Sigmoid colon (tissue), 7 donors: ENCODE data around the gene LMOD2. TPM values are rescaled to one million over a fixed set of nuclear protein-coding genes. Genes with fewer than 3 reads are reported as not detected.
"Not testable (repeated sequence)": the region's sequence is repeated elsewhere in the genome, so short reads cannot be mapped to it uniquely, and the experiment has no call there.

Experiments used
- DNase-seq: peaks from one replicate; pipeline ENCODE4 v3.0.0-alpha.2; 2019
- H3K27ac ChIP-seq, 4 donors: fragments of 200-600 bp; sonication (generic); one replicate each; pipeline ENCODE4 v1.5.1; 2016 to 2019; ENCODE audit warnings: mild to moderate bottlenecking in 1 of 4
- H3K27me3 ChIP-seq, 3 donors: fragments of 200-600 bp; sonication (generic); one replicate each; pipeline ENCODE4 v1.5.1; 2019; ENCODE audit warnings: mild to moderate bottlenecking in 1 of 3
- H3K36me3 ChIP-seq, 4 donors: fragments of 200-600 bp; sonication (generic); one replicate each; pipeline ENCODE4 v1.5.1; 2016 to 2019
- H3K4me1 ChIP-seq, 4 donors: fragments of 200-600 bp; sonication (generic); one replicate each; pipeline ENCODE4 v1.5.1; 2017 to 2019
- H3K4me3 ChIP-seq, 4 donors: fragments of 200-600 bp; sonication (generic); one replicate each; pipeline ENCODE4 v1.5.1; 2017 to 2019; ENCODE audit warnings: mild to moderate bottlenecking in 2 of 4, moderate library complexity in 1 of 4
- H3K9me3 ChIP-seq, 4 donors: fragments of 200-600 bp in 3 of 4; sonication (generic) in 3 of 4; one replicate each; pipeline versions ENCODE4 v1.5.1 to v1.6.1; 2013 to 2019
- EP300 ChIP-seq, 4 donors: sonication (generic); formaldehyde crosslinking; IDR thresholded peaks; one replicate each; pipeline ENCODE4 v1.6.1; 2017; ENCODE audit warnings: antibody characterized with exemption in 4 of 4
- POLR2A ChIP-seq, 2 donors: fragments of 450-650 bp; IDR thresholded peaks; one replicate each; pipeline ENCODE4 v1.6.1; 2016; ENCODE audit warnings: antibody characterized with exemption in 2 of 2, mild to moderate bottlenecking in 2 of 2, moderate library complexity in 2 of 2
- POLR2AphosphoS5 ChIP-seq, 4 donors: sonication (generic); formaldehyde crosslinking; IDR thresholded peaks; one replicate each; pipeline ENCODE4 v1.6.1; 2017; ENCODE audit warnings: antibody characterized with exemption in 4 of 4
- WGBS, 2 donors: extraction: QIAGEN DNeasy Blood & Tissue Kit; methylation state at CpG; one replicate each; pipeline ENCODE4 v1.1.7; 2013; 5-methylcytosine and 5-hydroxymethylcytosine counted together
- intact Hi-C: fragments of 100-400 bp; cut with DNase I; formaldehyde crosslinking; loops from one replicate; pipeline ENCODE4 v1.15.1; 2023
- polyA plus RNA-seq, 3 donors: library from polyadenylated mRNA; stranded (reverse); fragments of 200-250 nt; gene quantifications; one replicate each; pipeline ENCODE4 v1.2.3, GENCODE V29; 2013
- total RNA-seq, 4 donors: library from RNA; depleted of rRNA; stranded (reverse); fragments of >200 nt; gene quantifications; one replicate each; pipeline ENCODE4 v1.1.0, GENCODE V29; 2016
- TF ChIP-seq, protein P1 (sequence below), 4 experiments: fragments of 450-650 bp in 3 of 4; fragments of 200-600 bp in 1 of 4; IDR thresholded peaks; one replicate each; pipeline ENCODE4 v1.5.1; 2016 to 2019; ENCODE audit warnings: antibody characterized with exemption in 4 of 4, mild to moderate bottlenecking in 3 of 4, moderate library complexity in 2 of 4
- donor health status: healthy with polysubstance abuse.
- donor health status: Bipolar disorder and iron deficiency.
- donor health status: healthy.

LMOD2 gene
- total and polyA plus RNA-seq, 7 donors, result 0.03 to 0.46 TPM; not detected in 5

DNA sequence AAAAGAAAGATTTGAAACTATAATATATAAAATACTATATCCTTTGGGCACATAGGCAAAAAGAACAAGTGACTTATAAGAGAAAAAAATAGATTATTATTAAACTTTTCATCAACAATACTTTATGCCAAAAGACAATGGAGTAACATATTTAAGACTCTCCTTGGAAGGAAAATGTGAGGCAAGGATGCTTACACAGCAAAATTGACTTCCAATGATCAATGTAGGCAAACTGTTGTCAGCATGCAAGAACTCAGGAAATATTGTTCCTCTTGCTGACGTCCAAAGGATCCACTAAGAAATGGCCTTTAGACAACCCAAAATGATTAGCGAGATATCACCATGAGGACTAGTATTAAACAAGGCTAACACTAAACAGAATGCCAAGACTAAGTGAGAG, 22.9 kb upstream of the LMOD2 start:
- Histone ChIP-seq H3K9me3 (no peaks in the 10 kb centered on the region), H3K27ac (no peak overlapping the region), H3K4me3 (no peak overlapping the region), H3K4me1 (no peaks in the 10 kb centered on the region), H3K27me3 (no peaks in the 10 kb centered on the region), H3K36me3 (no peaks in the 10 kb centered on the region)
- WGBS, 2 donors, result 77 to 86% methylated on average over 2 of the region's 2 CpGs
- no peak for TF ChIP-seq EP300 (IDR thresholded peaks at IDR 0.05)
- no peak for TF ChIP-seq POLR2AphosphoS5 (IDR thresholded peaks at IDR 0.05)
- TF ChIP-seq, protein P1, sequence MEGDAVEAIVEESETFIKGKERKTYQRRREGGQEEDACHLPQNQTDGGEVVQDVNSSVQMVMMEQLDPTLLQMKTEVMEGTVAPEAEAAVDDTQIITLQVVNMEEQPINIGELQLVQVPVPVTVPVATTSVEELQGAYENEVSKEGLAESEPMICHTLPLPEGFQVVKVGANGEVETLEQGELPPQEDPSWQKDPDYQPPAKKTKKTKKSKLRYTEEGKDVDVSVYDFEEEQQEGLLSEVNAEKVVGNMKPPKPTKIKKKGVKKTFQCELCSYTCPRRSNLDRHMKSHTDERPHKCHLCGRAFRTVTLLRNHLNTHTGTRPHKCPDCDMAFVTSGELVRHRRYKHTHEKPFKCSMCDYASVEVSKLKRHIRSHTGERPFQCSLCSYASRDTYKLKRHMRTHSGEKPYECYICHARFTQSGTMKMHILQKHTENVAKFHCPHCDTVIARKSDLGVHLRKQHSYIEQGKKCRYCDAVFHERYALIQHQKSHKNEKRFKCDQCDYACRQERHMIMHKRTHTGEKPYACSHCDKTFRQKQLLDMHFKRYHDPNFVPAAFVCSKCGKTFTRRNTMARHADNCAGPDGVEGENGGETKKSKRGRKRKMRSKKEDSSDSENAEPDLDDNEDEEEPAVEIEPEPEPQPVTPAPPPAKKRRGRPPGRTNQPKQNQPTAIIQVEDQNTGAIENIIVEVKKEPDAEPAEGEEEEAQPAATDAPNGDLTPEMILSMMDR (IDR thresholded peaks at IDR 0.05), result no peak
- no peak for DNase-seq
- intact Hi-C loops, result no loop called here

GRCh38 chr7:123633553-123633952, 22.1 kb upstream of the LMOD2 start:
- TF ChIP-seq EP300 (IDR thresholded peaks at IDR 0.05), result no peak
- Histone ChIP-seq H3K36me3 (no peaks in the 10 kb centered on the region), H3K4me1 (no peaks in the 10 kb centered on the region), H3K9me3 (no peaks in the 10 kb centered on the region), H3K4me3 (no peak overlapping the region), H3K27me3 (no peaks in the 10 kb centered on the region), H3K27ac (no peak overlapping the region)
- WGBS, 2 donors, result 82 to 86% methylated on average over 7 of the region's 7 CpGs
- intact Hi-C loops, result no loop called here
- no peak for DNase-seq

- WGBS, 2 donors, result 81 to 88% methylated on average over 2 of the region's 2 CpGs
- H3K27me3 ChIP-seq, DNase-seq, H3K36me3 ChIP-seq, H3K4me1 ChIP-seq, H3K27ac ChIP-seq, H3K4me3 ChIP-seq, intact Hi-C loops, H3K9me3 ChIP-seq: not testable (repeated sequence)
Measured at GRCh38 chr7:123634011-123634573, 21.6 kb upstream of the LMOD2 start.

GRCh38 chr7:123635551-123636359, 19.9 kb upstream of the LMOD2 start:
- TF ChIP-seq EP300 (IDR thresholded peaks at IDR 0.05) (no peak), POLR2AphosphoS5 (IDR thresholded peaks at IDR 0.05) (no peak), POLR2A (IDR thresholded peaks at IDR 0.05) (no peak)
- TF ChIP-seq, protein P1 (IDR thresholded peaks at IDR 0.05), result no peak
- no peak overlapping the region for H3K4me3 ChIP-seq
- no peak overlapping the region for H3K27ac ChIP-seq
- DNase-seq, result no peak
- no peaks in the 10 kb centered on the region for H3K27me3 ChIP-seq
- WGBS, 2 donors, result 38 to 56% methylated on average over 4 of the region's 4 CpGs
- no peaks in the 10 kb centered on the region for H3K4me1 ChIP-seq
- H3K9me3 ChIP-seq, result no peaks in the 10 kb centered on the region
- intact Hi-C loops, result loop anchor here (5.0 kb wide), 1 partner anchor 232 kb away; no protein-coding TSS in a partner anchor
- H3K36me3 ChIP-seq, result no peaks in the 10 kb centered on the region

DNA sequence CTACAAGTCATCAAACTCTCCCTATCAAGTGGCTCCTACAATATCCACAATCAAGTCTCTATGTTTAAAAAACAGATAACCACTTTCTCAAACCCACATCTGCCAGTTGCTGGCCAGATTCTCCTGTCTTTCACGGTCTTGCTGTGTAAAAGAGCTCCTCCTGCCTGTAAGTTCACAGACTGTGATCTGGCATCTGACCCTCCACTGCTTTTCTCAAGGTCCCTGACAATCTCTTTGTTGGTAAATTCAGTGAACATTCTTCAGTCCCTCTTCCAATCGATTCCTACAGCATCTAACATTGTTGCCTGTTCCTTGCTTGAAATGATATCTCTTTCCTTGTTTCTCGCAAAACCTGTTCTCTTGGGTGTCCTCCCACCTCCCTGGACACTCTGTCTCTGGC, 18.5 kb upstream of the LMOD2 start:
- intact Hi-C loops, result loop anchor here (5.0 kb wide), 1 partner anchor 230 kb away; no protein-coding TSS in a partner anchor
- H3K4me1 ChIP-seq, result no peaks in the 10 kb centered on the region
- H3K27ac ChIP-seq, result no peak overlapping the region
- H3K4me3 ChIP-seq, result no peak overlapping the region
- H3K36me3 ChIP-seq, result no peaks in the 10 kb centered on the region
- no peaks in the 10 kb centered on the region for H3K27me3 ChIP-seq
- no peak for TF ChIP-seq POLR2A (IDR thresholded peaks at IDR 0.05)
- no peak for TF ChIP-seq POLR2AphosphoS5 (IDR thresholded peaks at IDR 0.05)
- TF ChIP-seq, protein P1 (IDR thresholded peaks at IDR 0.05), result no peak
- no peak for TF ChIP-seq EP300 (IDR thresholded peaks at IDR 0.05)
- no peaks in the 10 kb centered on the region for H3K9me3 ChIP-seq
- no peak for DNase-seq
- WGBS, 2 donors, result 43 to 54% methylated on average over 3 of the region's 3 CpGs
